ENCODE measurements around the gene SLC25A34. TPM values are rescaled to one million over a fixed set of nuclear protein-coding genes. Genes with fewer than 3 reads are reported as not detected.

Gene SLC25A34
- total RNA-seq, 2 experiments from 2014 or later: 1.4 to 2.2 TPM

- no peaks in the 10 kb centered on the region for H3K9me3 ChIP-seq (ENCODE audit: low read length)
- TF ChIP-seq, protein P1, sequence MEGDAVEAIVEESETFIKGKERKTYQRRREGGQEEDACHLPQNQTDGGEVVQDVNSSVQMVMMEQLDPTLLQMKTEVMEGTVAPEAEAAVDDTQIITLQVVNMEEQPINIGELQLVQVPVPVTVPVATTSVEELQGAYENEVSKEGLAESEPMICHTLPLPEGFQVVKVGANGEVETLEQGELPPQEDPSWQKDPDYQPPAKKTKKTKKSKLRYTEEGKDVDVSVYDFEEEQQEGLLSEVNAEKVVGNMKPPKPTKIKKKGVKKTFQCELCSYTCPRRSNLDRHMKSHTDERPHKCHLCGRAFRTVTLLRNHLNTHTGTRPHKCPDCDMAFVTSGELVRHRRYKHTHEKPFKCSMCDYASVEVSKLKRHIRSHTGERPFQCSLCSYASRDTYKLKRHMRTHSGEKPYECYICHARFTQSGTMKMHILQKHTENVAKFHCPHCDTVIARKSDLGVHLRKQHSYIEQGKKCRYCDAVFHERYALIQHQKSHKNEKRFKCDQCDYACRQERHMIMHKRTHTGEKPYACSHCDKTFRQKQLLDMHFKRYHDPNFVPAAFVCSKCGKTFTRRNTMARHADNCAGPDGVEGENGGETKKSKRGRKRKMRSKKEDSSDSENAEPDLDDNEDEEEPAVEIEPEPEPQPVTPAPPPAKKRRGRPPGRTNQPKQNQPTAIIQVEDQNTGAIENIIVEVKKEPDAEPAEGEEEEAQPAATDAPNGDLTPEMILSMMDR (conservative IDR thresholded peaks at IDR 0.05; ENCODE audit: low read length): no peak
- TF ChIP-seq EZH2phosphoT487 (IDR thresholded peaks at IDR 0.05; ENCODE audit: borderline replicate concordance, low read depth, low read length): no peak
- H3K27ac ChIP-seq (ENCODE audit: low read depth, low read length, poor library complexity, severe bottlenecking): no peak overlapping the region
- POLR2A ChIA-PET: interaction anchor here (0.6 kb wide), 1 partner anchor 14 kb away, joined by 3 read pairs; no protein-coding TSS in a partner anchor
- H3K36me3 ChIP-seq (ENCODE audit: insufficient read depth, low read length): peaks cover 34% of the 10 kb centered on the region
- CTCF ChIA-PET (ENCODE audit: unreplicated experiment): no interaction called here
- H3K4me3 ChIP-seq (ENCODE audit: low read depth, low read length, poor library complexity, severe bottlenecking): no peak overlapping the region
- intact Hi-C loops (cut with micrococcal nuclease; ENCODE audit: unreplicated experiment): no loop called here
- no peak overlapping the region for H3K4me2 ChIP-seq (ENCODE audit: low read length)
- no peaks in the 10 kb centered on the region for H3K4me1 ChIP-seq (ENCODE audit: insufficient read depth, low read length, poor library complexity, severe bottlenecking)
- H3K9me2 ChIP-seq (ENCODE audit: insufficient read depth, low read length): no peaks in the 10 kb centered on the region
- H2AFZ ChIP-seq (ENCODE audit: low read length): no peak overlapping the region
- BruUV-seq (replicated peaks): no TSS peak
- no peak for DNase-seq (ENCODE audit: low spot score)
- H4K20me1 ChIP-seq (ENCODE audit: insufficient read depth, low read length): no peaks in the 10 kb centered on the region
- H3K79me2 ChIP-seq (ENCODE audit: insufficient read depth, low read depth, low read length): no peaks in the 10 kb centered on the region
These were observed 12.3 kb upstream of the SLC25A34 start for GRCh38 chr1:15723631-15724246.

DNA sequence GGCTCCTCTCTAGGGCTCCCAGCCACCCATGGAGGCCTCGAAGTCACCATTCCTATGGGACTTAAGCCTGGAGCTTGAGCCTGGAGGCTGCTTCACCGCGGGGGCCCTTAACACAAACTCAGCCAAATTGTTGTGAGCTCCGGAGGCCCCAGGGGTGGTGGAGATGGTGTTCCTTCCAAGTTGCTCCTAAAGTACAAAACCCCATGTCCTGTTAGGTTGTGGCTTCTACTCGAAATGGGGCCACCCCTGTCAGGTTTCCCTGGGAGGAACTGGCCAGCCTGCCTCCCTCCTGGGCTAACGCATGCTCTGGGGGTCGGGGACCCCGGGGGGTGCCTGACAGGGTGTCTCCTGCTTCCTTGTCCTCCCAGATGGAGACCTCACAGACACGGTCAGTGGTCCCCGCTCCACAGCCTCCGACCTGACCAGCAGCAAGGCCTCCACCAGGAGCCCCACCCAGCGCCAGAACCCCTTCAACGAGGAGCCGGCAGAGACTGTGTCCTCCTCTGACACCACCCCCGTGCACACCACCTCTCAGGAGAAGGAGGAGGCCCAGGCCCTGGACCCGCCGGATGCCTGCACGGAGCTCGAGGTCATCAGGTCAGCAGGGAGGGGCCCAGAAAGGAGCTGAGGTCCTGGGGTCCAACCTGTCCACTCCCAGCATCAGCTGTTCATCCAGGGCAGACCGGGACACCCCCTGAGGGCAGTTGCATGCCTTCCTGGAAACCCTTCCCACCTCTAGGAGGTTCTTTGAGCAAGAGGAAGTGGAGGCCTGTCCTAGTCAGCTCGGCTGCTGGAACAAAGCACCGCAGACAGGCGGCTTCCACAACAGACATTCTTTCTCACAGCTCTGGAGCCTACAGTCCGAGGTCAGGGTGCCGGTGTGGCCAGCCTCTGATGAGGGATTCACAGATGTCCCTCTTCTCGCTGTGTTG, 10.8 kb upstream of the SLC25A34 start:
- H3K4me3 ChIP-seq (ENCODE audit: low read depth, low read length, poor library complexity, severe bottlenecking): no peak overlapping the region
- peaks cover 27% of the 10 kb centered on the region; the same call in 1 of the 2 replicates for H3K36me3 ChIP-seq (ENCODE audit: insufficient read depth, low read length)
- BruUV-seq (replicated peaks): no TSS peak
- no peak overlapping the region for H3K4me2 ChIP-seq (ENCODE audit: low read length)
- TF ChIP-seq, protein P1 (conservative IDR thresholded peaks at IDR 0.05; ENCODE audit: low read length): no peak
- TF ChIP-seq EZH2phosphoT487 (IDR thresholded peaks at IDR 0.05; ENCODE audit: borderline replicate concordance, low read depth, low read length): no peak
- intact Hi-C loops (cut with micrococcal nuclease; ENCODE audit: unreplicated experiment): no loop called here
- ChIA-PET POLR2A (no interaction called here), CTCF (ENCODE audit: unreplicated experiment) (no interaction called here)
- no peak for DNase-seq (ENCODE audit: low spot score)
- H2AFZ ChIP-seq (ENCODE audit: low read length): no peak overlapping the region
- no peaks in the 10 kb centered on the region for H3K9me2 ChIP-seq (ENCODE audit: insufficient read depth, low read length)
- H4K20me1 ChIP-seq (ENCODE audit: insufficient read depth, low read length): no peaks in the 10 kb centered on the region
- no peaks in the 10 kb centered on the region for H3K4me1 ChIP-seq (ENCODE audit: insufficient read depth, low read length, poor library complexity, severe bottlenecking)
- no peaks in the 10 kb centered on the region for H3K79me2 ChIP-seq (ENCODE audit: insufficient read depth, low read depth, low read length)
- H3K9me3 ChIP-seq (ENCODE audit: low read length): no peaks in the 10 kb centered on the region
- H3K27ac ChIP-seq (ENCODE audit: low read depth, low read length, poor library complexity, severe bottlenecking): no peak overlapping the region
